ENCODE data around the gene SLC17A2. TPM values are rescaled to one million over a fixed set of nuclear protein-coding genes. Genes with fewer than 3 reads are reported as not detected.

The SLC17A2 gene
- total and polyA plus RNA-seq, 2 of the 13 experiments (the other 11 are each of a cell fraction or from before 2014, with no cell fraction given), result 11.2 to 32.4 TPM

DNA sequence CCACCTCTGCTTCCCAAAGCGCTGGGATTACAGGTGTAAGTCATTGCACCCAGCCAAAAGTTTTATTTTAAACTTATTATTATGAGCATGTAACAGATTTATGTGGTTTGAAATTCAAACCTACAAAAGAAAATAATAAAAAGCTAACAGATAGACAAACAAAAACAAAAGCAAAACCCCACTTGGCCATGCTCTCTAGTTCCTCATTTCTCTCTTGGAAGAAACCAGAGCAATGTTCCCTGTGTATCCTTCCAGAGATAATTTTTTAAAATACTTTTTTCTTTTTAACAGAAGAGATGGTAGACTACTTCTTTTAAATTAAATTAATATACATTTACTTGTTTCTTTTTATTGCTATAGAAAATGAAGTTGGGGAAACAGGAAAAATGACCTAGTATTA is 28.4 kb downstream of the SLC17A2 start (continued):
- TF ChIP-seq REST (IDR thresholded peaks at IDR 0.05; ENCODE audit: borderline replicate concordance in 1 of 2, low read depth in 1 of 2, low read length in 2 of 2) (no peak), ZNF652 (CRISPR knock-in tag; IDR thresholded peaks at IDR 0.05; ENCODE audit: borderline replicate concordance, low read depth) (no peak)

DNA sequence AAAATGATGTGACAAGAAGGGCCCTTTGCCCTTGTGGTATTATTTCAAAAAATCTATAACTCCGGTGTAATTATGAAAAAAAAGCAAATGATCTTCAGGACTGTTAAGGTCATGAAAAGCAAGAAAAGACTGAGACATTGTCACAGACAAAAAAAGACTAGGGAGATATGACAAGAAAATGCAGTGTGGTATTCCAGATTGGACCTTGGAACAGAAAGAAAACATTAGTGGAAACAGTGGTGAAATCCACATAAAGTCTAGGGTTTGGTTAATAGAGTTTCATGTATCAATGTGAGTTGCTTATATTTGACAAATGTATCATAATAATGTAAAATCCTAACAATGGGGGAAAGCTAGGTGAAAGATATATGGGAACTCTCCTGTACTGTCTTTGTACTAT is 29.6 kb downstream of the SLC17A2 start:
- Histone ChIP-seq H3K4me2 (ENCODE audit: low read depth, low read length) (peak overlapping the region; percentile 51; the same call in 1 of the 2 replicates), H4K20me1 (ENCODE audit: insufficient read depth, low read length) (no peaks in the 10 kb centered on the region), H3K27ac (ENCODE audit: extremely low read length, insufficient read depth, low read length) (peak overlapping the region; percentile 2), H3K4me1 (ENCODE audit: insufficient read depth, low read length) (peaks cover 62% of the 10 kb centered on the region), H3K36me3 (replicated peaks in 1 of 2; ENCODE audit: control insufficient read depth in 1 of 2, insufficient read depth in 2 of 2, low read length in 2 of 2) (no peaks in the 10 kb centered on the region), H3K9ac (ENCODE audit: insufficient read depth, low read depth, low read length) (no peak overlapping the region), H3K79me2 (ENCODE audit: insufficient read depth, low read length) (no peaks in the 10 kb centered on the region), H3K9me3 (ENCODE audit: low read length) (no peaks in the 10 kb centered on the region), H3K27me3 (ENCODE audit: control insufficient read depth in 1 of 2, insufficient read depth in 2 of 2, low read length in 2 of 2) (no peaks in the 10 kb centered on the region), H3K4me3 (replicated peaks in 1 of 3; ENCODE audit: insufficient read depth in 1 of 3, low read depth in 2 of 3, low read length in 3 of 3) (no peak overlapping the region; a peak in 1 of 6 replicates), H2AFZ (ENCODE audit: low read length) (no peak overlapping the region)
- WGBS (ENCODE audit: low lambda C conversion rate), result 11% methylated on average over 1 of the region's 1 CpG
- CTCF ChIA-PET (ENCODE audit: low intra/inter-chr PET ratio, low total read pairs), result no interaction called here
- POLR2A ChIA-PET, result interaction anchor here (2.7 to 3.8 kb wide), 2 partner anchors 9 to 91 kb away, joined by 25 to 111 read pairs; no protein-coding TSS in a partner anchor
- ATAC-seq, result no peak
- BruUV-seq (replicated peaks), result no TSS peak
- DNase-seq (ENCODE audit: low spot score), result peak; percentile 10
- intact Hi-C loops (cut with micrococcal nuclease; ENCODE audit: unreplicated experiment), result loop anchor here (2.0 kb wide), 1 partner anchor 42 kb away; no protein-coding TSS in a partner anchor
- no peak for FAIRE-seq
- in situ Hi-C loops (cut with HindIII; ENCODE audit: extremely low pct_ligation_motif_present, low pct_unique_long_range_greater_than_20kb), result no loop called here
- 0 out of 2 replicates have a peak, but pooled peaks have one; percentile 28 for TF ChIP-seq ZNF816 (CRISPR knock-in tag; IDR thresholded peaks at IDR 0.05; ENCODE audit: borderline replicate concordance)
- no peak for TF ChIP-seq ZNF616 (CRISPR knock-in tag; IDR thresholded peaks at IDR 0.05; ENCODE audit: low read depth)
- TF ChIP-seq, protein P1, sequence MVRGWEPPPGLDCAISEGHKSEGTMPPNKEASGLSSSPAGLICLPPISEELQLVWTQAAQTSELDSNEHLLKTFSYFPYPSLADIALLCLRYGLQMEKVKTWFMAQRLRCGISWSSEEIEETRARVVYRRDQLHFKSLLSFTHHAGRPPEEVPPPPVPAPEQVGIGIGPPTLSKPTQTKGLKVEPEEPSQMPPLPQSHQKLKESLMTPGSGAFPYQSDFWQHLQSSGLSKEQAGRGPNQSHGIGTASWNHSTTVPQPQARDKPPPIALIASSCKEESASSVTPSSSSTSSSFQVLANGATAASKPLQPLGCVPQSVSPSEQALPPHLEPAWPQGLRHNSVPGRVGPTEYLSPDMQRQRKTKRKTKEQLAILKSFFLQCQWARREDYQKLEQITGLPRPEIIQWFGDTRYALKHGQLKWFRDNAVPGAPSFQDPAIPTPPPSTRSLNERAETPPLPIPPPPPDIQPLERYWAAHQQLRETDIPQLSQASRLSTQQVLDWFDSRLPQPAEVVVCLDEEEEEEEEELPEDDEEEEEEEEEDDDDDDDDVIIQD (CRISPR knock-in tag; IDR thresholded peaks at IDR 0.05; ENCODE audit: low read depth), result 0 out of 2 replicates have a peak, but pooled peaks have one; percentile 38
- TF ChIP-seq GATAD2A (CRISPR knock-in tag; IDR thresholded peaks at IDR 0.05), result peak; percentile 76; the same call in 1 of the 2 replicates
- TF ChIP-seq HNF4A (CRISPR knock-in tag; IDR thresholded peaks at IDR 0.05), result peak; percentile 63
- TF ChIP-seq ZNF644 (CRISPR knock-in tag; IDR thresholded peaks at IDR 0.05; ENCODE audit: low read depth), result 0 out of 2 replicates have a peak, but pooled peaks have one; percentile 41
- peak; percentile 43; the same call in 1 of the 2 replicates for TF ChIP-seq ARID5B (CRISPR knock-in tag; IDR thresholded peaks at IDR 0.05)
- TF ChIP-seq ZNF33A (CRISPR knock-in tag; IDR thresholded peaks at IDR 0.05; ENCODE audit: borderline replicate concordance), result 0 out of 2 replicates have a peak, but pooled peaks have one; percentile 39
- TF ChIP-seq ZNF549 (CRISPR knock-in tag; IDR thresholded peaks at IDR 0.05), result peak; percentile 39; the same call in 1 of the 2 replicates
- 0 out of 2 replicates have a peak, but pooled peaks have one; percentile 22 for TF ChIP-seq BRCA1 (CRISPR knock-in tag; IDR thresholded peaks at IDR 0.05)
- no peak for TF ChIP-seq FOXK2 (IDR thresholded peaks at IDR 0.05)
- TF ChIP-seq HMG20A (CRISPR knock-in tag; IDR thresholded peaks at IDR 0.05; ENCODE audit: borderline replicate concordance), result peak; percentile 53; the same call in 1 of the 2 replicates
